ENCODE results near the gene KIAA1217.
"Not testable (repeated sequence)": the region's sequence is repeated elsewhere in the genome, so short reads cannot be mapped to it uniquely, and the experiment has no call there.

Gene KIAA1217

DNA sequence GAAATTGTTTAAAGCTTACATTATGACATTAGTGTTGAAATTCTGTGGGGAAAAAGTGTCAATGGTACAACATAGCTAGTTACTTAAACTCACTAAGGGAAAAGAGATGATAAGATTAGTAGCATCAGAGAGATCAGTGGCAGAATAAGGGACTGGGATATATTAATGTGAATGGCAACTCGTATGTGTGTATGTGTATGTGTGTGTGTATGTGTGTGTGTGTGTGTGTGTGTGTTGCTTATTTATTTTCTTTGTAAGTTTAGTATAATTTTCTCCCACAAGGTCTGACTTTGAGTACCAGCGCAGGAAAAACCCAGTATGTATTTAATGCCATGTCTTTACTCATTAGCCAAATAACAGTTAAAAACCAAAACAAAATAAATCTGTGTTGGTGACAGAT lies 258.7 kb downstream of the KIAA1217 start:
- Histone ChIP-seq H3K9me3 (ENCODE audit: control insufficient read depth, low read depth, low read length) (no peaks in the 10 kb centered on the region), H3K36me3 (ENCODE audit: control insufficient read depth, low read depth, low read length) (no peaks in the 10 kb centered on the region), H3K27me3 (ENCODE audit: control insufficient read depth, insufficient read depth, low read length) (no peaks in the 10 kb centered on the region), H3K4me3 (ENCODE audit: low read length) (no peak overlapping the region), H3K9ac (ENCODE audit: low read length) (no peak overlapping the region), H3K4me1 (ENCODE audit: control insufficient read depth, low read depth, low read length) (no peaks in the 10 kb centered on the region), H3K27ac (ENCODE audit: low read length) (no peak overlapping the region)

DNA sequence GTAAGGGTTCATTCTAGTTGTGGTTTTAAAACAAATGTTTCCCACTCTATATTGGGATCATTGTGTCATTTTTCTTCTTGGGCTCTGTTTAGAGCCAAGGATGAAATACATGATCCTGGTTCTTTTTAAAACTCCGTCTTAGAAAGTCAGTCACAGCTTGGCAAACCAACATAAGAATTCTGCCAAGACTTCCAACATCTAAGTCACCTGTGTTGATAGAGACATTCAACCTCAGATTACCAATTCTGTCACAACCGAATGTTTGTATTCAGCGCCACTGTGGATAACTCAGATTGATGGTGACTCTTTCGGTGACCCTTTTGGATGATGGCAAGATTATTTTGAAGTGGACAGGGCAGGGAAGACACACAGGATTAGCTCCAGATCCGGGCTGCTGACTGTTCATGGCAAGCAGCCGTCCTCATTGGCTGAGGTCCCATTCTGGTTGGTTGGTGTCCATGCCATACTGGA lies 259.4 kb downstream of the KIAA1217 start:
- H3K4me3 ChIP-seq (ENCODE audit: low read length) = no peak overlapping the region
- no peaks in the 10 kb centered on the region for H3K36me3 ChIP-seq (ENCODE audit: control insufficient read depth, low read depth, low read length)
- H3K4me1 ChIP-seq (ENCODE audit: control insufficient read depth, low read depth, low read length) = no peaks in the 10 kb centered on the region
- H3K27ac ChIP-seq (ENCODE audit: low read length) = no peak overlapping the region
- no peaks in the 10 kb centered on the region for H3K9me3 ChIP-seq (ENCODE audit: control insufficient read depth, low read depth, low read length)
- no peak overlapping the region for H3K9ac ChIP-seq (ENCODE audit: low read length)
- H3K27me3 ChIP-seq (ENCODE audit: control insufficient read depth, insufficient read depth, low read length) = no peaks in the 10 kb centered on the region

GRCh38 chr10:24469993-24470392 lies 261.1 kb downstream of the KIAA1217 start:
- Histone ChIP-seq H3K9ac (ENCODE audit: low read length) (no peak overlapping the region), H3K4me1 (ENCODE audit: control insufficient read depth, low read depth, low read length) (no peaks in the 10 kb centered on the region), H3K4me3 (ENCODE audit: low read length) (no peak overlapping the region), H3K27me3 (ENCODE audit: control insufficient read depth, insufficient read depth, low read length) (no peaks in the 10 kb centered on the region), H3K27ac (ENCODE audit: low read length) (no peak overlapping the region), H3K36me3 (ENCODE audit: control insufficient read depth, low read depth, low read length) (no peaks in the 10 kb centered on the region), H3K9me3 (ENCODE audit: control insufficient read depth, low read depth, low read length) (no peaks in the 10 kb centered on the region)

DNA sequence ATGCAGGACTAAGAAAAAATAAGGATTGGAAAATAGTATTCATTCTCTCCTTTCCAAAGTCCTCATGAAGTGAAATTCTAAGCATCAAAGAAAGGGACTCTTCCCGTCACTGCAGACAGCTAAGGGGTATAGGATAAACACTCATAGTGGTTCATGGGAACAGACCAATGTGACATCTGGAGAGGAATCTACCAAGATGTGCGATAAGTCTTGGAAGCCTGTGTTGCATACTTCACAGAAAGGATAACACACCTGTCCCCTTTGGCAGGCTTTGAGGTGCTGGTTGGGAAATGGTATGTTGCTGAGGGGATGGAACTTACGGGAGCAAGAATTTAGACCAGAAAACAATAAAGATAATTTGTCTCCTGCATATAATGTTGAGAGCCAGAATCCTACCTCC lies 266.7 kb downstream of the KIAA1217 start:
- no peaks in the 10 kb centered on the region for H3K4me1 ChIP-seq (ENCODE audit: control insufficient read depth, low read depth, low read length)
- no peak overlapping the region for H3K9ac ChIP-seq (ENCODE audit: low read length)
- H3K4me3 ChIP-seq (ENCODE audit: low read length) = no peak overlapping the region
- no peaks in the 10 kb centered on the region for H3K36me3 ChIP-seq (ENCODE audit: control insufficient read depth, low read depth, low read length)
- no peaks in the 10 kb centered on the region for H3K9me3 ChIP-seq (ENCODE audit: control insufficient read depth, low read depth, low read length)
- no peak overlapping the region for H3K27ac ChIP-seq (ENCODE audit: low read length)
- no peaks in the 10 kb centered on the region for H3K27me3 ChIP-seq (ENCODE audit: control insufficient read depth, insufficient read depth, low read length)

DNA sequence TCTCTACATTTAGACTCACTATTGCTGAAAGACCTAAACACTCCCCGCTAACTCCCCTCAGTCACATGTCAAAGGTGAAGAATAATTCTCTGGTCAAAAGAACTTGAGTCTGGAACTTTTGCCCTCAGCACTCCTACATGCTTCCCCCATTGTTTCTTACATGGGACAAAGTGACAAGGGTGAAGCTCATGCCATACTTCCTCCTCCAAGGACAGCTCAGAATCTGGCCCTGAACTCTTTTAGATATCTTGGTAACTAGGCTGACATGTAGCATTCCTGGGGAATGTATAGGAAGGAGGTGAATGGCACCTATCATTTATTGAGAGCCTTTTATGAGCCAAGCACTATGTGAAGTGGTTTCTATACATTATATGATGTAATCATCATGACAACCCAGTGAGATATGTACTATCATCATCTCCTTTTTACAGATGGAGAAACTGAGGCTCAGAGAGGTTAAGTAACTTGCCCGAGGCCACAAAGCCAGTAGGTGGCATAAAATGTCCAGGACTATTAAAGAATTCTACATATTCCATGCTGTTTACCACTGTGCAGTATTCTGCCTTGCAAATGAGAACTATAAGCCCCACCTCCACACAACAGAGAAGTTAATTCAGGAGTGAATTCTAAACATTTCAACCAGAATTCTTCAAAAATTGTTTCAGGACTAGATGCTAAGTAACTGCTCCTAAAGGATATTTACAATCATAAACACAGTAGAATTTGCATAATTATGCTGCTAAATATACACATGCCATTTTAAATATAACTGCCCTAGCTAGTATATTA lies 268.2 kb downstream of the KIAA1217 start:
- no peaks in the 10 kb centered on the region for H3K4me1 ChIP-seq (ENCODE audit: control insufficient read depth, low read depth, low read length)
- no peaks in the 10 kb centered on the region for H3K27me3 ChIP-seq (ENCODE audit: control insufficient read depth, insufficient read depth, low read length)
- no peak overlapping the region for H3K9ac ChIP-seq (ENCODE audit: low read length)
- no peak overlapping the region for H3K4me3 ChIP-seq (ENCODE audit: low read length)
- H3K27ac ChIP-seq (ENCODE audit: low read length) = no peak overlapping the region
- no peaks in the 10 kb centered on the region for H3K36me3 ChIP-seq (ENCODE audit: control insufficient read depth, low read depth, low read length)
- no peaks in the 10 kb centered on the region for H3K9me3 ChIP-seq (ENCODE audit: control insufficient read depth, low read depth, low read length)

DNA sequence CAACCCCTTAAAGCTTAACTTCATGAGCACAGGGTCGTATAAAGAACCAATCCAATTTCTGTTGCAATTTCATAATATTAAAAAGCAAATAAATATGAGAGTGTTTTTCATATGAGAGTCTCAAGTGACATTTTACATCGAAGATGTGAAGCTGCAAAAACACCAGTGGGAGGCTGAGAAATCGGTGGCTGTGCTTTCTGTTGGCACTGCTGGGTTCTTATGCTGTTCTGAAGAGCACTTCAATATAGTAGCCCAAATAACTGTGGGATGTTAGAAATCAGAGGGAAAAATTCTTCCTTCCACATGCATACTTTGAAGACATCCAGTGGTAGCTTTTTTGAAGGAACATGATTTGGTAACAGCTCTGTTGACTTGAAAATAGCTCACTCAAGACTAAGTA lies 269.0 kb downstream of the KIAA1217 start:
- no peaks in the 10 kb centered on the region for H3K4me1 ChIP-seq (ENCODE audit: control insufficient read depth, low read depth, low read length)
- no peak overlapping the region for H3K27ac ChIP-seq (ENCODE audit: low read length)
- no peak overlapping the region for H3K9ac ChIP-seq (ENCODE audit: low read length)
- no peaks in the 10 kb centered on the region for H3K36me3 ChIP-seq (ENCODE audit: control insufficient read depth, low read depth, low read length)
- H3K4me3 ChIP-seq (ENCODE audit: low read length) = no peak overlapping the region
- H3K27me3 ChIP-seq (ENCODE audit: control insufficient read depth, insufficient read depth, low read length) = no peaks in the 10 kb centered on the region
- no peaks in the 10 kb centered on the region for H3K9me3 ChIP-seq (ENCODE audit: control insufficient read depth, low read depth, low read length)

DNA sequence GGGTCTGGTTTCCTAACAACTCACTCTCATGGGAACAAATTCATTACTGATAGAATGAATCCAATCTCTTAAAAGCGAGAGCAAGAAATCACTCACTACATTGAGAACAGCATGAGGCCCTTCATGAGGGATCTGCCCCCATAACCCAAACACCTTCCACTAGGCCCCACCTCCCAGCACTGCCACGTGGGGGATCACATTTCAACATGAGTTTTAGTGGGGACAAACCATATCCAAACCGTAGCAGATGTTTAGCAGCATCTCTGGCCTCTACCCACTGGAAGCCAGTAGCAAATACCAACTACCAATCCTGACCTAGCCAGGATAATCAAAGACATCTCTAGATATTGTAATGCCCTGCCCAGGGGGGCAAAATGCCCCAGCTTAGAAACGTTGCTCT lies 270.9 kb downstream of the KIAA1217 start:
- no peaks in the 10 kb centered on the region for H3K9me3 ChIP-seq (ENCODE audit: control insufficient read depth, low read depth, low read length)
- H3K27ac ChIP-seq (ENCODE audit: low read length) = no peak overlapping the region
- H3K4me3 ChIP-seq (ENCODE audit: low read length) = no peak overlapping the region
- no peaks in the 10 kb centered on the region for H3K27me3 ChIP-seq (ENCODE audit: control insufficient read depth, insufficient read depth, low read length)
- H3K36me3 ChIP-seq (ENCODE audit: control insufficient read depth, low read depth, low read length) = no peaks in the 10 kb centered on the region
- no peaks in the 10 kb centered on the region for H3K4me1 ChIP-seq (ENCODE audit: control insufficient read depth, low read depth, low read length)
- H3K9ac ChIP-seq (ENCODE audit: low read length) = no peak overlapping the region

- Histone ChIP-seq H3K27me3 (ENCODE audit: control insufficient read depth, insufficient read depth, low read length) (no peaks in the 10 kb centered on the region), H3K4me3 (ENCODE audit: low read length) (no peak overlapping the region), H3K27ac (ENCODE audit: low read length) (no peak overlapping the region), H3K4me1 (ENCODE audit: control insufficient read depth, low read depth, low read length) (no peaks in the 10 kb centered on the region), H3K9me3 (ENCODE audit: control insufficient read depth, low read depth, low read length) (no peaks in the 10 kb centered on the region), H3K9ac (ENCODE audit: low read length) (no peak overlapping the region), H3K36me3 (ENCODE audit: control insufficient read depth, low read depth, low read length) (no peaks in the 10 kb centered on the region)
Observed at GRCh38 chr10:24480447-24480846, 271.5 kb downstream of the KIAA1217 start.

GRCh38 chr10:24481241-24481640 lies 272.3 kb downstream of the KIAA1217 start:
- no peak overlapping the region for H3K4me3 ChIP-seq (ENCODE audit: low read length)
- no peaks in the 10 kb centered on the region for H3K36me3 ChIP-seq (ENCODE audit: control insufficient read depth, low read depth, low read length)
- H3K4me1 ChIP-seq (ENCODE audit: control insufficient read depth, low read depth, low read length) = no peaks in the 10 kb centered on the region
- H3K9ac ChIP-seq (ENCODE audit: low read length) = no peak overlapping the region
- no peak overlapping the region for H3K27ac ChIP-seq (ENCODE audit: low read length)
- no peaks in the 10 kb centered on the region for H3K27me3 ChIP-seq (ENCODE audit: control insufficient read depth, insufficient read depth, low read length)
- no peaks in the 10 kb centered on the region for H3K9me3 ChIP-seq (ENCODE audit: control insufficient read depth, low read depth, low read length)

DNA sequence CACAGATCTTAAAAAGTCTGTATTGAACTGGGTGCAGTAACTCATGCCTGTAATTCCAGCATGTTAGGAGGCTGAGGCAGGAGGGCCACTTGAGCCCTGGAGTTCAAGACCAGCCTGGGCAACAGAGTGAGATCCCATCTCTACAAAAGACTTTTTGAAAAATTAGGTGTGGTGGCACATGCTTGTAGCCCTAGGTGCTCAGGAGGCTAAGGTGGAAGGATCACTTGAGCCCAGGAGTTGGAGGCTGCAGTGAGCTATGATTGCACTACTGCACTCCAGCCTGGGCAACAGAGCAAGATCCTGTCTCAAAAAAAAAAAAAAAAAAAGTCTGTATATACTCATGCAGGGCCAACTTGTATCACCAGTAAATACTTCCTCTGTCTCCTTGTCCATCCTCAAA lies 273.8 kb downstream of the KIAA1217 start:
- H3K4me3 ChIP-seq (ENCODE audit: low read length); H3K36me3 ChIP-seq (ENCODE audit: control insufficient read depth, low read depth, low read length); H3K27me3 ChIP-seq (ENCODE audit: control insufficient read depth, insufficient read depth, low read length); H3K4me1 ChIP-seq (ENCODE audit: control insufficient read depth, low read depth, low read length); H3K27ac ChIP-seq (ENCODE audit: low read length); H3K9me3 ChIP-seq (ENCODE audit: control insufficient read depth, low read depth, low read length); H3K9ac ChIP-seq (ENCODE audit: low read length): not testable (repeated sequence)

DNA sequence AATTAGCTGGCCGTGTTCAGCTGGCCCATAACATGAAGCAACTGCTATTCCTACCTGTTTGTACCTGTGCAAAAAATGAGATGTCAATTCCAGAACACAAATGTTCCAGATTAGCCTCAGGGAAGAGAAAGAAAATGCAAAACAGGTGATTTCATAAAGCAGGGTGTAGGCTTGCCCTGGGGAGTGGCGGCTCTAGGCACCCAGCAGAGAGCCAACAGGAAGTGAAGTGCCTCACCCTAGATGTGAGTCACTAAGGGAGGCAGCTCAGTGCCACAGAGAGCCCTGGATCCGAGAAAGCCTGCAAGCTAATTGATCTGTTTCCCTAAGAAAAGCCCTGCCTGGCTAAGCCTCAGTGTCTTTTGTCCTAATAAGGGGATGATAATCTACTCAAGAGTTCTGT lies 274.8 kb downstream of the KIAA1217 start:
- no peaks in the 10 kb centered on the region for H3K36me3 ChIP-seq (ENCODE audit: control insufficient read depth, low read depth, low read length)
- H3K4me3 ChIP-seq (ENCODE audit: low read length) = no peak overlapping the region
- H3K9me3 ChIP-seq (ENCODE audit: control insufficient read depth, low read depth, low read length) = no peaks in the 10 kb centered on the region
- no peaks in the 10 kb centered on the region for H3K27me3 ChIP-seq (ENCODE audit: control insufficient read depth, insufficient read depth, low read length)
- H3K4me1 ChIP-seq (ENCODE audit: control insufficient read depth, low read depth, low read length) = no peaks in the 10 kb centered on the region
- H3K27ac ChIP-seq (ENCODE audit: low read length) = no peak overlapping the region
- H3K9ac ChIP-seq (ENCODE audit: low read length) = no peak overlapping the region

DNA sequence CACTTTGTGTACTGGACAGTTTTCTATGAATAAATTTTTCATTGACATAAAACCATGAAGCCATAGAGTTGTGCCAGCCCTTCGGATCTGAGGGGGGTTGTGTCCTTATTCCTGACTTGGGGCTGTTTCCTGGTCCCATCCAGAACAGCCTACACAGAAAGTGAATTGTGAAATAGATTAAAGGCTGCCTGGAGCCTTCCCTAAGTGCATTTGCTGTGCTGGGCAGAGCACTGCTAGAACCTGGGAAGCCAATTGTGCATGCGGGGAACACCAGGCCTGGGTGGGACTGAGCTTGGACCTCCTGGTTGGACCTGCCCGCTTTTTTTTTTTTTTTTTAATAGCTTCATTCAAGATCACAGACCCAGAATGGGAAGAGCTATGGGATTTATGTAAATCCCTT lies 275.8 kb downstream of the KIAA1217 start:
- Histone ChIP-seq H3K36me3 (ENCODE audit: control insufficient read depth, low read depth, low read length) (no peaks in the 10 kb centered on the region), H3K9ac (ENCODE audit: low read length) (no peak overlapping the region), H3K27me3 (ENCODE audit: control insufficient read depth, insufficient read depth, low read length) (no peaks in the 10 kb centered on the region), H3K4me3 (ENCODE audit: low read length) (no peak overlapping the region), H3K9me3 (ENCODE audit: control insufficient read depth, low read depth, low read length) (no peaks in the 10 kb centered on the region), H3K4me1 (ENCODE audit: control insufficient read depth, low read depth, low read length) (no peaks in the 10 kb centered on the region), H3K27ac (ENCODE audit: low read length) (no peak overlapping the region)

All from iPS-18a (cell line).